HG02798 (cell line): ENCODE measurements around the gene TRIM59.

ENCODE experiments used
- ATAC-seq: cut with Tn5 transposase; IDR thresholded peaks from one replicate; pipeline ENCODE4 v1.9.1; 2021; ENCODE audit warnings: mild to moderate bottlenecking; ENCODE audit not compliant: unreplicated experiment, poor library complexity

The TRIM59 gene

DNA sequence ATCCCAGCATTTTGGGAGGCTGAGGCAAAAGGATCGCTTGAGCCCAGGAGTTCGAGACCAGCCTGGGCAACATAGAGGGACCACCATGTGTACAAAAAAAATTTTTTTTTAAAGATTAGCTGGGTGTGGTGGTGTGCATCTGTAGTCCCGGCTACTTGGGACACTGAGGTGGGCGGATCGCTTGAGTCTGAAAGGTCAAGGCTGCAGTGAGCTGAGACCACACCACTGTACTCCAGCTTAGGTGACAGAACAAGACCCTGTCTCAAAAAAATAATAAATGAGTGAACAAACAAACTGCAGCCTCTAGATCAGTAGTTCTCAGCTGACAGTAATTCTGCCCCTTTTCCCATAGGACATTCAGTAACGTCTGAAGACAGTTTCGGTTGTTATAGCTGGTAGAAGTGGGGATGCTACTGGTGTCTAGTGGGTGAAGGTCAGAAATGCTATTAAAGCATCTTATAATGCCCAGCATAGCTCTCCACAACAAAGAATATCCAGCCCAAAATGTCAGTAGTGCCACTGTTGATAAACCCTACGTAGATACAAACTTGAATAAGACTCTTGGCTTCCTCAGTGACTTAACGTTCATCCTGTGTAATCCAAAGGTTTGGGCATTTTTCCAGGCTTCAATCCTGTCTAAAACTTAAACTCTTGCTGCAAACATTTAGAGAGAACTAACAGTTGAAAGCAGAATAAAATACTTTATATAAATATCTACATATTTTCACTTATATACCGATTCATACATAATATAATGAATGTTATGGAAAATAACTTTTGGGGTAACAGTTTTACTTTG, 39.6 kb downstream of the TRIM59 start:
- no peak for ATAC-seq

DNA sequence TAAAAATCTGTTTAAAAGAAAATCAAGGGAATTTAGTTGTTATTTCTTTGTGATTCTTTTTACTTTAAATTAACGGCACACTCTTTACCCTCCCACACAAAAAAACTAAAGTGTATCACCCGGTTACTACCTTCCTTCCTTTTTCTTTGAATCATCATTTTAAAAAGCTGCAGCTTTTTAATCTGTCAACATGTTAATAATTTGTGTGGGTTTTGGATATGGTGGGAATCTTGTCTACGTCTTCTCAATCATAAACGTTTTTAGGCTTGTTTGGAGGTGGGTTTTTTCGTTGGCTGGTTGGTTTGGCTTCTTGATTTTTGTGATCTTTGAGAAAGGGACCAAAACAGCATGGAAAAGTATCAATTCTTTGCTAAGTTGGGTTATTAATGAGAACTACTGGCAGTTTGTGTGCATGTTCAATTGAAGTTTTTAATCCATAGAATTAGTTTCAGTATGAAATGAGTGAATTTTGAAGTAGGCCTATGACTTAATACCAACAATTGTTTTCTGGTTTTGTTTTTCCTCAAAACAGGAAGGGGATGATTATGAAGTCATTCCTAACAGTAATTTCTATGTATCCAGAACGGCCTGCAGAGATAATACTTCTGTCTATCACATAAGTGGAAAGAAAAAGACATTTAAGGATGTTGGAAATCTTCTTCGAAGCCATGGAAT, 45.7 kb downstream of the TRIM59 start:
- no peak for ATAC-seq

DNA sequence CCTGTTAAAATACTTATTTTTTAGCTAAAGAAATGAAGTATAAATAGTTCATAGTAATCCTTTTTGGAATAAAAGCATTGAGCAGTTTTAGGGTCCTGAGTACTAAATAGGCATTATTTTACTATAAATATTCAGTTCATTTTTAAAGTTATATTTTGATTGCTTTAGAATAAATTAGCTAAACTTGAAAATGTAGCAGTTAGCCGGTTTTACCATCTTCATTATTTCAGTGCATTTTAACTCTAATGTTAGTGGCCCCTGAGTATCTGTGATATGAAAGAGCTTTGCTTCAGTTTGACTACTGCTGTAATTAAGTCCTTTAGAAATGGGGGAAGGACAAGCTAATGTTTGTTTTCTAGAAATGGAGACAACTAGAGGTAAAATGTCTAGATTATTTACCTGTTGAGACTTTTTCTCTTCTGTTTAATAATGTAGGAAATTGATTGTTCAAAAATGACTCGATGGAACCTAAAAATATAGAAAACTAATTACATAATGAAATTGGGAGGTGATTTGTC, 46.5 kb downstream of the TRIM59 start:
- no peak for ATAC-seq

DNA sequence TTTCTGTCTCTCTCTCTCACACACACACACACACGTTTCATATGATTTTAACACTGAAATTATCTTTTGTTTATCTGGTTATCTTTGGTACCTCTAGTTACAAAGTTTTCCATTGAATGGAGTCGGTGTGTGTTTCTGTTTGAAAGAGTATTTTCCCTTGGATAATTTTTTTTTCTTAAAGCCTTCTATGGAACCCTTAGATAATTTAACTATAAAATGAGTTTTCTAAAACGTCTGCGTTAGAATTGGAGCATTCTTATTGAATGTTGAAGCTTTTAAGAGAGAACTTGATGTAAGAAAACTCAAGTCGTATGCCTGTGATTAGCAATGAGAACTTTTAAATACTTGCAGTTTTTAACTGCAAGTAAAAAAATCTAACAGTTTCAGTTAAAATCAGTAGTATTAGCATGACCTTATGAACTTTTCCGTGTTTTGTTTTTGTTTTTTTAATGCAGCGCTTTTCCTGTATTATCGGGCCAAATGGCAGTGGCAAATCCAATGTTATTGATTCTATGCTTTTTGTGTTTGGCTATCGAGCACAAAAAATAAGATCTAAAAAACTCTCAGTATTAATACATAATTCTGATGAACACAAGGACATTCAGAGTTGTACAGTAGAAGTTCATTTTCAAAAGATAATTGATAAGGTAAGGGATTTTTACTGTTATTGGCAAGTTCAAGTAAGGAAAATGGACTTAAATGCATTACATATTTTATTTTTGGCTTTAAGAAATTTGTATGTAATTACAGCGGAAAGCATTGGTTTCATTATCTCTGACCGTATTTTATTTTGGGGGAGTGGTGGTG, 47.2 kb downstream of the TRIM59 start:
- no peak for ATAC-seq

DNA sequence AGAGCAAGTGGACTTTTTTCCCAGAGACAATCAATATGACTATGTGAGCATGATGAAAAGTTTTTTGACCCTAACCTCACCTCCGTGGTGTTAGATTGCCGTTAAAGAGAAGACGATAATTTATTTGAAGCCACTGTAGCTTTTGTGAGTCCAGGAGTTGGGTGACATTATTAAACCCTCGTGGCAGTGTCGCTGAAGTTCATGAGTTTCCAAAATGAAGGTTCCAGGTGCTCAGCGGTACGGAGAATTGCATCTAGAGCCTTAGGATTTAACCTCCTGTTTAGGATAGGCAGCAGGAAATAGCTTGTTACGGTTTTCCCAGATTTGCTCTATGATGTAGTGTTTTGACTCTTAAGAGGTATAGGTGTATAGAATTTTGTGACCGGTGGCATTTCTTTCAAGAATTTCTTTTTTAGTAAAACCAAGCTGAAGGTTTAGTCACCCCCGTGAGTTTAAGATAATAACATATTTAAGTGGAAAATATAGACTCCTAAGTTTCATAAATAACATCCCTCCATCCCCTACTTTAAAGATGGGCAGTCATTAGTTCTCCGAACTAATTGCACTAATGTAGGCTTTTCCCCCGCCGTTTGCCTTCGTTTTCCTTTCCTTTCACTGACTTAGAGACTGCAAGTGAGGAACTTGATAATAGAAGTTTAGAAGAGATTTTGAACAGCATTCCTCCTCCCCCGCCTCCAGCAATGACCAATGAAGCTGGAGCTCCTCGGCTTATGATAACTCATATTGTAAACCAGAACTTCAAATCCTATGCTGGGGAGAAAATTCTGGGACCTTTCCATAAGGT, 48.1 kb downstream of the TRIM59 start:
- ATAC-seq, result no peak

DNA sequence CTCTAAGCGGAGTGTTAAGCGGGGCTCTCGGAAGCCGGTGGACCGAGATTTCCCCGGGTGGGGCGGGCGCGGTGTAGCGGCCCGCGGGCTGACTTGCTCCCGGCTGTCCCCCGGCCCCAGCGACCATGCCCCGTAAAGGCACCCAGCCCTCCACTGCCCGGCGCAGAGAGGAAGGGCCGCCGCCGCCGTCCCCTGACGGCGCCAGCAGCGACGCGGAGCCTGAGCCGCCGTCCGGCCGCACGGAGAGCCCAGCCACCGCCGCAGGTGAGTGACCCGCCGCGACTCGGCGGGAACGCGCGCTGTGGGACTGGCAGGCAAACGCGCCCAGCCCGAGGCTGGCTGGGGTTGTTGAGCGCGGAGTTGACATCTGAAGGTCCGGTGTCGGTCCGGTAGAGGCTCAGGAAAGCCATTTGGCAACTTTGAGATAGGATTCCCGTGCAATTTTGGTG, 48.9 kb downstream of the TRIM59 start:
- ATAC-seq, result peak; percentile 21

DNA sequence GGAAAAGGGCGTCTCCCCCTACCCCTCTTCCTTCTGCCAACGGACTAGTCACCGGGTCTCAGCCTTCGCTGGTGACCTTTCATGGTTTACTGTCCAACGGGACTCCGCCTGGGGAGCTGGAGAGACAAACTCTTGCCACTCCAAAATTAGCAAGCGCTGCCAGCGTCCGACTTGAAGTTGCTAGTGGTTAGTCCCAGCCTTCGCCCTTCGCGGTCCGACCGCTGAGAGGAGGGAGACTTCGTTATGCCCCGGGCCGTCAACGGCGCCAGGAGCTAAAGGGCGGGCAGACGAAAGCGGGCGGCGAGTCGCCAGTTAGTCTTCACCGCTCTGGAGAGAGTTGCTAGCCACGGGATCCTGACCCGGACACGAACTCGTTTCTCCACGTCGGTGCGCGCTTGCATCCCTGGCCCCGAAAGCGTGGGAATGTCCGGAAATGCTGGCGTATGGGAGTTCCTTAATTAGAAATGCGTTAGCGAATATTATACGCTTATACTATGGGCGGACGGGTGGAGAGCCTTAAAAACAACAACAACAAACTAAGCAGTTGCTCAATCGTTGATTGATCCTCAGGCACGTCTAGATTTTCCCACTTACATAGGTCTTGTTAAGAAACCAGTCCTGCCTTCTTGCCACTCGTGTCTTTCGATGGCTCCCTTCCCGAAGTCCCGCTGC, 49.4 kb downstream of the TRIM59 start:
- peak; percentile 11 for ATAC-seq

DNA sequence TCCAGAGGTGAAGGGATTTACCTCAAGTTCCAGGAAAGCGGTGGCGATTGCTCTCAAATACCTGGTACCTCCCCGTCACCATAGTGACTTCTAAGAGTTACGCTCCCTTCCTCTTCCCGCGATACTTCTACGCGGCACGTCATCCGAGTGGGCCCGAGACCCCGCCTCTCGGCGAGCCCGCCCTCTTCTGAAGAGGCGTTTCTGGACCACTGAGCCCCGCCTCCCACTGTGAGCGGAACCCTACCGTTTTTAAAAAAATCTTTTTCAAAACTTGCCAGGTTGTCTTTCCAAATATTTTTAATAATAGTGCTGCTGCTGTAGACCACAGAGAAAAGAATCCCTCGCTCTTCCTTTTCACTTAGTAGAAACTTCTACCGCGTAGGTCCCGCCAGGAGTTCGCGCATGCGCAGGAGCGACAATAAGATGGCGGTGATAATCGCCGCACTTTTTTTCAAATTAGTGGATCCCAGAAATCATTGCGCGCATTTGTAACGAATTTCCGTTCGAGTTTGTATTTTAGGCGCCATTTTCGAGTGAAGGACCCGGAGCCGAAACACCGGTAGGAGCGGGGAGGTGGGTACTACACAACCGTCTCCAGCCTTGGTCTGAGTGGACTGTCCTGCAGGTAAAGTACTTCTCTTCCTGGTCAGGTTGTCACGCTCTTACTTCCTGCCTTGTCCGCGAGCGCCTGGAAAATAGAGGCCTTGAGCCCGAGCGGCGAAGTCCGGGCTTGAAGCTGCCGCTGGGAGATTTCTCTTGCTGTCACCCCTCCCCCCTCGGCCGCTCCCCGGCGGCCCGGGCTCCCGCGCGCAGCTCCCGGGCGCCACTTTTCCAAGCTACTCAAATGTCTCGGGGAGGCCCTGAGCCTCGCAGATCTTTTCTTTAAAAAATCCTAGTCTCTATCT, 50.2 kb downstream of the TRIM59 start, which contains the start of the genes IFT80 and SMC4:
IFT80 (minus strand) TSS at position 101 of the 905 bp plus-strand sequence. CDS start 14,625 bp downstream, outside the sequence.
SMC4 (plus strand) TSS at position 526 of the 905 bp plus-strand sequence. CDS start 1,177 bp downstream, outside the sequence.
- peak; percentile 93 for ATAC-seq

DNA sequence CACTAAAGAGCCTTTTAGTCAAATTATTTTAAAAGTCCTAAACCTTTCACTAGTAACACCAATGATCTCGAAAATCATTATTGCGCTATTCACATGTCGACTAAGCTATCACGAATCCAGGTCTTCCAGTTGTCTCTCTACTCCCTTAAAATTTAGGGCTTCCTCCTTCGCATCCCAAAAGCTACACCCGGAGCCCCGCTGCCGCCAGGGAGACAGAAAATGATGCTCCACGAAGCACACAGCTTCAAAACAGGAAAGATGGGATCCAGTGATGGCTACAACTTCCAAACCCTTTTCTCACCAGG, 50.8 kb downstream of the TRIM59 start:
- peak; percentile 7 for ATAC-seq

DNA sequence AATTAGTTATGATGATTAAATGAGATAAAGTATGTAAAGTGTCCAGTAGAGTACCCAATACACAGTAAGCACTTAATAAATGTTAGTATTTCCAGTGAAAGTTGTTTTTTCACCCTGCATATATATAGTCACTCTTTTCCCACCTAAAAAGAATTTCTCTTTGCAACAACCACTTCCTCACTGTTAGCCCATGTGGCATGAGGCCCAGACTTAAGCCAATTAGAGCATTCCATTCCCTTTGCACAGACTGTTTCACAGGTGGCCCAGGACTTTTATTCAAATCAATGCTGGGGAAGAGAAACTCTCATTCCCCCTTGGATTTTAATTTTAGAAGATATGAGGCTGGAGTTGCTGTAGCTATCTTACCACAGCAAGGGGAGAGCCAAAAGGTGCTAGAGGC, 54.3 kb downstream of the TRIM59 start:
- ATAC-seq, result no peak

DNA sequence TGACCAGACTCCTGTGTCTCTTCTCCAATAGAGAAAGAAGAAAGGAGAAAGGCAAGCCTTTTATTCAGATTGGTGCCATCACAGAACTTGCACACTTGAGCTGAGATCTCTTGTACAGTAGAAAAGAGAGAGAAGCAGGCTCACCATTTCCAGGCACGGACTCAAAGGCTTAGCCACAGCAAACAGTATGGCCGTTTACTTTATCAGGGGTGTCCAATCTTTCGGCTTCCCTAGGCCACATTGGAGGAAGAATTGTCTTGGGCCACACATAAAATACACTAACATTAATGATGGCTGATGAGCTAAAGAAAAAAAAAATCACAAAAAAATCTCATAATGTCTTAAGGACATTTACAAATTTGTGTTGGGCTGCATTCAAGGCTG, 55.6 kb downstream of the TRIM59 start:
- ATAC-seq, result no peak

DNA sequence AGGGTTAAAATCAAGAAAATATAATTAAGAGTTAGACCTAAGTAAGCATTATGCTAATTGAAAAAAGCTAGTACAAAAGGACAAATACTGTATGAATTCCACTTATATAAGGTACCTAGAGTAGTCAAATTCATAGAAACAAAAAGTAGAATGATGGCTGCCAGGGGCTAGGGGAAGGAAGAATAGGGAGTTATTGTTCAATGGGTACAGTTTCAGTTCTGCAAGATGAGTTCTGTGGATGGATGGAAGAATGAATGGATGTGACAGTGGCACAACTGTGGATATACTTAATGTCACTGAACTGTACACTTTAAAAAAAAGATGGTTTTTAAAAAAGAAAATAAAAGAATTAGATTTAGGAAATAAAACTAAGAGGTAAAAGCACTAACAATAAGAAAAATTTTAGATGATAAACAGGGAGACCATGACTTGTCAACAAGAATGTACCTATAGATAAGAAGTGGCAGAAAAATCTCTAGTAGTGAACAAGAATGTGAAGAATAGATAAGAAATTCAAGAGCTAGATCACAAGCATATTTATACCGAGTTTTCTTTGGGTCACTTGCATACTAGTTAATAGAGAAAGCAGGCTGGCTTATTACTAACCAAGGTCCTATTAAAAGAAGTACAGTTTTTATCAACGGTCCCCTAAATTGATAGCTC, 56.1 kb downstream of the TRIM59 start:
- ATAC-seq, result no peak

DNA sequence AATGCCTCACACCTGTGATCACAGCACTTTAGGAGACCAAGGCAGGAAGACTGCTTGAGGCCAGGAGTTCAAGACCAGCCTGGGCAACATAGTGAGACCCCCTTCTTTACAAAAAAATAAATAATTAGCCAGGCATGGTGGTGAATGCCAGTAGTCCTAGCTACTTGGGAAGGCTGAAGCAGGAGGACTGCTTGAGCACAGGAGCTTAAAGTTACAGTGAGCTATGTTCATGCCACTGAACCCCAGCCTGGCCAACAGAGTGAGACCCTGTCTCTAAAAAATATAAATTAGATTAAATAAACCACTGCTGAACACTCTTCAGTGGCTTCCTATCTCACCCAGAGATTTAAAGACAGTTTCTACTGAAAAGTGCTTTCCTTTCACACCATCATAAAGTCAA, 56.8 kb downstream of the TRIM59 start:
- no peak for ATAC-seq

DNA sequence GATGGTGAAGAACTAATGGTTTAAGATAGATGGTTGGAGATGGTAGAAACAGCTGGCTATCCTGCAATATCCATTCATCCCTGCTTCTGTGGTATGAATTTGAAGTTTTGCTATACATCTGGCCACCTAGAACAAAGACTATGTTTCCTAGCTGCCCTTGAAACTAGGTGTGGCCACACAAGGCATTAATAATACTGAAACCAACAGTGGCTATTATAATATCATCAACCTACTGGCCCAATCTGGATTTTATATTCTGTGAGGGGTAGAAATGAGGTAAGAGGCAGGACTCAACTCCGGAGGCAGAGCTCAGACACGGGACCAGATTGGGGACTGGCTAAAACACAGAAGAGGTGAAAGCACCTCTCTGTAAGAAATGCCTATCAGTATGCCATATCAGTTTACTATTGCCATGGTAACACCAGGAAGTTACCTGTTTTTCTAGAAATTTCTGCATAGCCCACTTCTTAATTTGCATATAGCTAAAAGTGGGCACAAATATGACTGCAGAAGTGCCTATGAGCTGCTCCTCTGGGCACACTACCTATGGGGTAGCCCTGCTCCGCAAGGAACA, 58.9 kb downstream of the TRIM59 start:
- ATAC-seq, result no peak
